ENCODE data around the gene SEMA5A. TPM values are rescaled to one million over a fixed set of nuclear protein-coding genes. Genes with fewer than 3 reads are reported as not detected.
A peak's percentile ranks its signal among the peaks of the same experiment; 100 is the strongest.

SEMA5A gene
- total RNA-seq, 2 experiments from 2014 or later: not detected

- H3K27ac Mint-ChIP-seq: no peak overlapping the region
- CTCF ChIA-PET: no interaction called here
- intact Hi-C loops (cut with micrococcal nuclease): no loop called here
- no peaks in the 10 kb centered on the region for H3K27me3 Mint-ChIP-seq (ENCODE audit: low read depth)
- no peaks in the 10 kb centered on the region for H3K9me3 Mint-ChIP-seq
- H3K4me1 Mint-ChIP-seq (ENCODE audit: low read depth): no peaks in the 10 kb centered on the region
- no peak overlapping the region for H3K4me3 Mint-ChIP-seq
- no peak for DNase-seq
- no peaks in the 10 kb centered on the region for H3K36me3 Mint-ChIP-seq (ENCODE audit: low read depth)
These were observed 201.1 kb downstream of the SEMA5A start for GRCh38 chr5:9344751-9345240.

GRCh38 chr5:9343146-9343850 lies 202.6 kb downstream of the SEMA5A start:
- no peak overlapping the region for H3K4me3 Mint-ChIP-seq
- no peaks in the 10 kb centered on the region for H3K36me3 Mint-ChIP-seq (ENCODE audit: low read depth)
- intact Hi-C loops (cut with micrococcal nuclease): no loop called here
- CTCF ChIA-PET: interaction anchor here (0.6 kb wide), 1 partner anchor 887 kb away, joined by 3 read pairs; no protein-coding TSS in a partner anchor
- H3K27ac Mint-ChIP-seq: no peak overlapping the region
- DNase-seq: no peak
- no peaks in the 10 kb centered on the region for H3K27me3 Mint-ChIP-seq (ENCODE audit: low read depth)
- peaks cover 1% of the 10 kb centered on the region for H3K9me3 Mint-ChIP-seq
- no peaks in the 10 kb centered on the region for H3K4me1 Mint-ChIP-seq (ENCODE audit: low read depth)

GRCh38 chr5:9342161-9342787 lies 203.6 kb downstream of the SEMA5A start:
- intact Hi-C loops (cut with micrococcal nuclease): no loop called here
- Mint-ChIP-seq H3K27me3 (ENCODE audit: low read depth) (no peaks in the 10 kb centered on the region), H3K9me3 (peaks cover 1% of the 10 kb centered on the region), H3K36me3 (ENCODE audit: low read depth) (no peaks in the 10 kb centered on the region), H3K4me3 (no peak overlapping the region), H3K27ac (no peak overlapping the region), H3K4me1 (ENCODE audit: low read depth) (no peaks in the 10 kb centered on the region)
- DNase-seq: no peak
- CTCF ChIA-PET: interaction anchor here (0.6 kb wide), 1 partner anchor 886 kb away, joined by 3 read pairs; no protein-coding TSS in a partner anchor

GRCh38 chr5:9340085-9340484 lies 205.8 kb downstream of the SEMA5A start:
- Mint-ChIP-seq H3K9me3 (peaks cover 1% of the 10 kb centered on the region), H3K27ac (no peak overlapping the region), H3K4me3 (no peak overlapping the region), H3K4me1 (ENCODE audit: low read depth) (no peaks in the 10 kb centered on the region), H3K36me3 (ENCODE audit: low read depth) (no peaks in the 10 kb centered on the region), H3K27me3 (ENCODE audit: low read depth) (no peaks in the 10 kb centered on the region)
- CTCF ChIA-PET: no interaction called here
- DNase-seq: no peak
- intact Hi-C loops (cut with micrococcal nuclease): no loop called here

- Mint-ChIP-seq H3K9me3 (peaks cover 1% of the 10 kb centered on the region), H3K36me3 (ENCODE audit: low read depth) (no peaks in the 10 kb centered on the region), H3K27me3 (ENCODE audit: low read depth) (no peaks in the 10 kb centered on the region), H3K4me1 (ENCODE audit: low read depth) (no peaks in the 10 kb centered on the region), H3K27ac (no peak overlapping the region), H3K4me3 (no peak overlapping the region)
- DNase-seq: peak; percentile 19
- intact Hi-C loops (cut with micrococcal nuclease): no loop called here
- CTCF ChIA-PET: no interaction called here
These were observed 206.6 kb downstream of the SEMA5A start for GRCh38 chr5:9339206-9339818.

- Mint-ChIP-seq H3K4me3 (no peak overlapping the region), H3K36me3 (ENCODE audit: low read depth) (no peaks in the 10 kb centered on the region), H3K27ac (no peak overlapping the region), H3K27me3 (ENCODE audit: low read depth) (no peaks in the 10 kb centered on the region), H3K4me1 (ENCODE audit: low read depth) (no peaks in the 10 kb centered on the region), H3K9me3 (peaks cover 1% of the 10 kb centered on the region)
- DNase-seq: no peak
- intact Hi-C loops (cut with micrococcal nuclease): no loop called here
- CTCF ChIA-PET: no interaction called here
These were observed 207.1 kb downstream of the SEMA5A start for GRCh38 chr5:9338796-9339195.

GRCh38 chr5:9337928-9338595 lies 207.8 kb downstream of the SEMA5A start:
- no peaks in the 10 kb centered on the region for H3K4me1 Mint-ChIP-seq (ENCODE audit: low read depth)
- no peaks in the 10 kb centered on the region for H3K27me3 Mint-ChIP-seq (ENCODE audit: low read depth)
- CTCF ChIA-PET: no interaction called here
- H3K4me3 Mint-ChIP-seq: no peak overlapping the region
- H3K9me3 Mint-ChIP-seq: peaks cover 1% of the 10 kb centered on the region
- DNase-seq: no peak
- H3K27ac Mint-ChIP-seq: no peak overlapping the region
- intact Hi-C loops (cut with micrococcal nuclease): no loop called here
- H3K36me3 Mint-ChIP-seq (ENCODE audit: low read depth): no peaks in the 10 kb centered on the region

GRCh38 chr5:9335754-9336495 lies 209.9 kb downstream of the SEMA5A start:
- Mint-ChIP-seq H3K27me3 (ENCODE audit: low read depth) (no peaks in the 10 kb centered on the region), H3K4me1 (ENCODE audit: low read depth) (no peaks in the 10 kb centered on the region), H3K9me3 (peaks cover 1% of the 10 kb centered on the region), H3K36me3 (ENCODE audit: low read depth) (no peaks in the 10 kb centered on the region), H3K27ac (no peak overlapping the region), H3K4me3 (no peak overlapping the region)
- no peak for DNase-seq
- intact Hi-C loops (cut with micrococcal nuclease): no loop called here
- CTCF ChIA-PET: interaction anchor here (0.6 kb wide), 1 partner anchor 37 kb away, joined by 3 read pairs; no protein-coding TSS in a partner anchor

GRCh38 chr5:9335269-9335668 lies 210.6 kb downstream of the SEMA5A start:
- CTCF ChIA-PET: no interaction called here
- no peaks in the 10 kb centered on the region for H3K27me3 Mint-ChIP-seq (ENCODE audit: low read depth)
- no peaks in the 10 kb centered on the region for H3K4me1 Mint-ChIP-seq (ENCODE audit: low read depth)
- no peak overlapping the region for H3K4me3 Mint-ChIP-seq
- H3K27ac Mint-ChIP-seq: no peak overlapping the region
- intact Hi-C loops (cut with micrococcal nuclease): no loop called here
- no peak for DNase-seq
- H3K36me3 Mint-ChIP-seq (ENCODE audit: low read depth): no peaks in the 10 kb centered on the region
- H3K9me3 Mint-ChIP-seq: peaks cover 1% of the 10 kb centered on the region

GRCh38 chr5:9332026-9332425 lies 213.8 kb downstream of the SEMA5A start:
- no peaks in the 10 kb centered on the region for H3K9me3 Mint-ChIP-seq
- H3K4me3 Mint-ChIP-seq: no peak overlapping the region
- no peak for DNase-seq
- H3K36me3 Mint-ChIP-seq (ENCODE audit: low read depth): no peaks in the 10 kb centered on the region
- intact Hi-C loops (cut with micrococcal nuclease): no loop called here
- no peaks in the 10 kb centered on the region for H3K4me1 Mint-ChIP-seq (ENCODE audit: low read depth)
- no peaks in the 10 kb centered on the region for H3K27me3 Mint-ChIP-seq (ENCODE audit: low read depth)
- H3K27ac Mint-ChIP-seq: no peak overlapping the region
- CTCF ChIA-PET: no interaction called here

GRCh38 chr5:9331372-9331771 lies 214.5 kb downstream of the SEMA5A start:
- intact Hi-C loops (cut with micrococcal nuclease): no loop called here
- H3K9me3 Mint-ChIP-seq: no peaks in the 10 kb centered on the region

GRCh38 chr5:9329125-9329524 lies 216.8 kb downstream of the SEMA5A start:
- Mint-ChIP-seq H3K27me3 (ENCODE audit: low read depth) (no peaks in the 10 kb centered on the region), H3K9me3 (no peaks in the 10 kb centered on the region), H3K4me1 (ENCODE audit: low read depth) (no peaks in the 10 kb centered on the region), H3K27ac (no peak overlapping the region), H3K4me3 (no peak overlapping the region), H3K36me3 (ENCODE audit: low read depth) (no peaks in the 10 kb centered on the region)
- intact Hi-C loops (cut with micrococcal nuclease): no loop called here
- CTCF ChIA-PET: no interaction called here
- no peak for DNase-seq

More at GRCh38 chr5:9331372-9331771, 214.5 kb downstream of the SEMA5A start:
- Mint-ChIP-seq H3K27me3 (ENCODE audit: low read depth) (no peaks in the 10 kb centered on the region), H3K36me3 (ENCODE audit: low read depth) (no peaks in the 10 kb centered on the region), H3K27ac (no peak overlapping the region), H3K4me3 (no peak overlapping the region), H3K4me1 (ENCODE audit: low read depth) (no peaks in the 10 kb centered on the region)
- CTCF ChIA-PET: no interaction called here
- DNase-seq: no peak
